HG03280 (cell line): Measurements from ENCODE around the gene LPP.
A peak's percentile ranks its signal among the peaks of the same experiment; 100 is the strongest.
"Not testable (repeated sequence)": the region's sequence is repeated elsewhere in the genome, so short reads cannot be mapped to it uniquely, and the experiment has no call there.

Experiments
- ATAC-seq: cut with Tn5 transposase; IDR thresholded peaks from one replicate; pipeline ENCODE4 v1.9.1; 2021; ENCODE audit warnings: mild to moderate bottlenecking, moderate library complexity; ENCODE audit not compliant: unreplicated experiment

Gene LPP, protein sequence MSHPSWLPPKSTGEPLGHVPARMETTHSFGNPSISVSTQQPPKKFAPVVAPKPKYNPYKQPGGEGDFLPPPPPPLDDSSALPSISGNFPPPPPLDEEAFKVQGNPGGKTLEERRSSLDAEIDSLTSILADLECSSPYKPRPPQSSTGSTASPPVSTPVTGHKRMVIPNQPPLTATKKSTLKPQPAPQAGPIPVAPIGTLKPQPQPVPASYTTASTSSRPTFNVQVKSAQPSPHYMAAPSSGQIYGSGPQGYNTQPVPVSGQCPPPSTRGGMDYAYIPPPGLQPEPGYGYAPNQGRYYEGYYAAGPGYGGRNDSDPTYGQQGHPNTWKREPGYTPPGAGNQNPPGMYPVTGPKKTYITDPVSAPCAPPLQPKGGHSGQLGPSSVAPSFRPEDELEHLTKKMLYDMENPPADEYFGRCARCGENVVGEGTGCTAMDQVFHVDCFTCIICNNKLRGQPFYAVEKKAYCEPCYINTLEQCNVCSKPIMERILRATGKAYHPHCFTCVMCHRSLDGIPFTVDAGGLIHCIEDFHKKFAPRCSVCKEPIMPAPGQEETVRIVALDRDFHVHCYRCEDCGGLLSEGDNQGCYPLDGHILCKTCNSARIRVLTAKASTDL

DNA sequence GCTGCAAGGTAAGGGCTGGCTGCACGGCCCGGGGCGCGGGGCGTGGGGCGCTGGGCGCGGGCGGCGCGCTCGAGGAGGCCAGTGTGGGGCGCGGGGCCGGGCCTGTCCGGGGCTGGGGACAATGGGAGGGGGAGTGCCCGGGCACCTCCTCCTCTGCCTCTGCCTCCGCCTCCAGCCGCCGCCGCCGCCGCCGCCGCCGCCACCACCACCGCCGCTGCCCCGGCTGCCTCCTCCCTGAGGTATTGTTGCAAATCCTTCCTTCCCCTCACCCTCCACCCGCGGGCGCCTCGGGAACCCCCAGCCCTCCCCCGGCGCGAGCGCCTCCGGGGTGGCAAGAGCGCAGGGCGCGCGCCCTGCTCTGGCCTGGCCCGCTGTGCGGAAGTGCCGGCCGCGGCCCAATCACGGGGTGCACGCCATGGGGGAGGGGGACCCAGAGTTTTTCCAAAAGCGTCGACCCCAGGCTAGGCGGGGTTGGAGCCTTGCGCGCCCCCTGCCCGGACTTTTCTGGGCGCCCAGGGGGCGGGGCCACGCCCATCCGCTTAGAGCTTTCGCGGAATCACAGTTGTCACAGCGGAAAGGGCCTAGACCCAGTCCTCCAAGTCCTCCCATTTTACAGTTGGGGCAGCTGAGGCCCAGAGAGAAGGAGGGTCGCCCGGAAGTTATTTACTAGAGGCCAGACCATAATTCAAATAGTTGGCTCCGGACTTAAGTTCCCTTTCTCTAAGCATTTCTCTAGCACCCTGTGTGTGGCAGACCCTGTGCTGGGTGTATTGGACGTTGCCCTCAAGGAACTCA lies at the start of gene LPP:
Gene LPP, plus strand, starts transcription at position 144 of the 795 bp plus-strand sequence. CDS start 251,964 bp downstream, outside the sequence.
- ATAC-seq: peak; percentile 87

DNA sequence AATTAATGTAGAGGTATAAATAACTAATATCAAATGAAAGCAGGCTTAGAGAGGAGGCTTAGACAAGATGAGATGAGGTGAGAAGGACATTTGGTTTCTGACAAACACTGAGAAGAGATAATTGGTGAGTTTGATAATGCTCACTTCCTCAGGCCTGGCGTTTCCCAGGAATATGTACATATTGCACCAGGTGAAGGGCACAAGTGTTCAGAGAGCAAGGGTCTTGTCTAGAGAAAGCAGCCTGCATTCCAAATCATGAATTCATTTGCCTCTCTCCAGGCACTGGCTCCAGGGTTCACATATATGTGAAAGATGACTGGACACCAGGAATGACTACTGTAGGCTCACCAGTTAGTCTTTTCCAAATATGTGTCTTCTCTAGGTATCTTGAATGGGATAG lies 48.0 kb upstream of the LPP start:
- no peak for ATAC-seq

DNA sequence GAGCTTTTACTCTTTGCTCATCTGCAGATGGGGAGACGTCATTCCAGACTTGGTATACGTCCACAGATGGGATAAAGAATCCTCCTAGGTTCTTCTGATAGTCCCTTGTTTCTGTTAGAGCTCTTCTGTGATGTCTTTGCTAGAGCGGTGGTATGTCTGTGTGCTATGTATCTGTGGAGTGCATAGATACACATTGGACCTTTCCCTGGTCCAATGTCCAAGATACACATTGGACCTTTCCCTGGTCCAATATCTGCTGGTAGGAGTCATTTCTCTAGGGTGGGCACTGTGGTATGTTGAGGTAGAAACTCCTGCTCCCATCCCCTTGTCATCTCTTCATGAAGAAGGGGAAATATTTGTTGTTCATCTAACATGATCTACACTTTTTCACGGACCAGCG lies 47.5 kb upstream of the LPP start:
- no peak for ATAC-seq

DNA sequence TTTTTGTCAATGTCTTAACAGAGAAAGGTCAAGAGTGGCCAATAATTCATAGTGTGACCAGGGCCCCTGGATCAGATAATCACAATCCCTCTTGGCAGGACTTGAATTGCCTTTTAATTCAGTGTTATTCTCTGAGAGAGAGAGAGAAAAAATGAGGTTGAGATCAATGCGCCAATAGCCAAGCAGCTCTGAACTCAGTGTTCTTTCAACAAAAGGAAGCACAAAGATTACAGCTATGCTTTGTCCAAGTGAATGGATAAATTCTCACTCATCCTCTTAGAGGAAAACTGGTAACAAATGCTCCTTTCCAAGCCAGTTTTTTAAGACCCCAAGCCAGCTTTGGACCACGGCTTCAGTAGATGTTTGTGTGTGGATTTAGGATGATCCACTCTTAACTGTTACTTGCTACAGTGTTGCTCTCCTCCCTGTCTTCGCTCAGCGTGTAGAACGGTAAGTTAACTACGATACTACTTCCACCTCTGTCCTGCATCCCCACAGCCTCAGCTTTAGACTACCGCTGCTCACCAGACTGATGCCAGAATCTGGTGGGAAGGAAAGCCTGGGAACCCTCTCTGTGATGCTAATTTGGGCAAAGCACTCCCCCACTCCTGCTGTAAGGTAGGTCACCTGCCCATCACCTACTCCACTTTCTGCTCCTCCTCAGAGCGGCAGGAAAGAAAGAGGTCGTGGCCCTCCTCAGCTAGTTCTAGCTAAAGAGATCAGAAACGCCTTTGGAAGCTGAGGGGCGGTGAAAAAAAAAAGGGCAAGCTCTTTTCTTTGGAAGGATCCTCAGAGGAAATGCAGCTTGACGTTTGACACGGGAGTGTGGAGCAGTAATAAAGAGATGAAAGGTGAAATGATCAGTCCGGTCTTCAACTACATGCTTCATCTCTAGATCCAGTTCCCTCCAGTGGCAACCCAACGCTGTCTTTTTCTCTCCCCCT lies 46.8 kb upstream of the LPP start:
- no peak for ATAC-seq

DNA sequence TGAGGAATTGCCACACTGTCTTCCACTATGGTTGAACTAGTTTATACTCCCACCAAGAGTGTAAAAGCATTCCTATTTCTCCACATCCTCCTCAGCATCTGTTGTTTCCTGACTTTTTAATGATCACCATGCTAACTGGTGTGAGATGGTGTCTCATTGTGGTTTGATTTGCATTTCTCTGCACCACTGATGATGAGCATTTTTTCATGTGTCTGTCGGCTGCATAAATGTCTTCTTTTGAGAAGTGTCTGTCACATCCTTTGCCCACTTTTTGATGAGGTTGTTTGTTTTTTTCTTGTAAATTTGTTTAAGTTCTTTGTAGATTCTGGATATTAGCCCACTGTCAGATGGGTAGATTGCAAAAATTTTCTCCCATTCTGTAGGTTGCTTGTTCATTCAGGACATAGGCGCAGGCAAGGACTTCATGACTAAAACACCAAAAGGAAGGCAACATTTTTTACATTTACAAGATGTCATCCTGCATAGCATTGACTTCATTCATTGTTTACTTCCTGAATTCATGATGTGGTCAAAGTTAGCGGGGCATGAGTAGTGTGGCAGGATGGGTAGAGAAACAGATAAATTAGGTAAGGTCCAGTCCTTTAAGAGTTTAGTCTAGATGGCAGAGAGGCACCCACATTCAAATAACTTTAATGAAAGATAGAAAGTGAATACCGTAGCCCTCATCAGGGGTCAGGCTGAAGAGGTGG lies 45.1 kb upstream of the LPP start:
- no peak for ATAC-seq

DNA sequence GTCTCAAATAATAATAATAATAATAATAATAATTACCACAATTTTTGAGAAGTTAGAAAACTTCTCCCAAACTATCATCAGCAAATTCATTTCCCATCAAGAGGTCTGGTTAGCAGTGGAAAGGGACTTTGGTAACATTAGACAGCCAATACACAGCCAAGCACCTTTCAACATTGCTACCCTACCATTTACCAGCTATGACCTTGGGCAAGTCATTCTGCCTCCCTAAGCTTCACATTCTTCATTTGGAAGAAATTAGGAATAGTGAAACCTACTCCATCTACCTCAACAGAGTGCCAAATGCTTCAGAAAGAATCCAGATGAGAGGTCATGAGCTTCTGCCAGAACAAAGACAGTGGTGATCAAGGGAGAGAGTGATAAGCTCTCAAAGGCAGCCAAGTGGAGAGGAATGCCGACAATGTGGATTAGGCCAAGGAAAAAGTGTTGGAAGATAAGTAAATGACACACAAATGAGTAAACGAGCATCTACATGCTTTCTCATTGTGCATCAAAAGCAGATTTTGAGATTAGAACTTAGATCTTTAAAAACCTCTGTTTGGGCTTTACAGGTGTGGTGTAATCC lies 42.9 kb upstream of the LPP start:
- ATAC-seq: no peak

DNA sequence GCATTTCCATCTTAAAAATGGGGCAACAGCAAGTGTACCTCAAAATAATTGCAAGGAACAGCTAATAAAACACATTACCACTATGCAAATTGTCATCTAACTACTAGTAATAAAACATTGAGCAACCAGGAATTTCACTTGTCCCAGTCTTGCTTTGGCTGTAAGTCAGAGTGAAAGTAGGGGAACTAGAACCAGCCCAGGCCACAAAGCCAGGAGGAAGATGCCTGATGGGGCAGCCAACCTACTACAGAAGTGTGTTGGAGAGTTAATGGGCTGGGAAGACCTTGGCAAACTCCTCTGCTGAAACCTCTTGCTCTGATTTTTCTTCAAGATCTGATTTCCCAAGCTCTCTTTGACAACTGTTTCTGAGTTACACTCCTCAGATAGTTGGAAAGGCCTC lies 40.2 kb upstream of the LPP start:
- no peak for ATAC-seq

DNA sequence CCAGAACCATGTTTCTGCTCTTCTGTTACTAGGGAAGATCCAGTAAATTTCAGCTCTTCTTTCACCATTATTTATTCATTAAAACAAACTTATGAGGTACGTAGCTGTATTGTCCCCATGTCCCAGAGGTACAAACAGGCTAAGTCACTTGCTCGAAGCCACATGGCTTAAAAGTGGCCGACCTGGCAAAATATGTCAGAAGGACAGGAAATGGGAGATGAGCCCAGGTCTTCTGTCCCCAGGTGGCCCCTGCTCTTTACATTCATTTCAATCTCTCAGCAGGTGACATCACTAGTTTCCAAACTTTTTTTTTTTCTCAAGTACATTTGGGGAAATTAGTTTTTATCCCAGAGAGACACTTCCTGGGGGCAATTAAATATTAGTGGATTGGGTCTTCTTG lies 34.1 kb upstream of the LPP start:
- no peak for ATAC-seq

DNA sequence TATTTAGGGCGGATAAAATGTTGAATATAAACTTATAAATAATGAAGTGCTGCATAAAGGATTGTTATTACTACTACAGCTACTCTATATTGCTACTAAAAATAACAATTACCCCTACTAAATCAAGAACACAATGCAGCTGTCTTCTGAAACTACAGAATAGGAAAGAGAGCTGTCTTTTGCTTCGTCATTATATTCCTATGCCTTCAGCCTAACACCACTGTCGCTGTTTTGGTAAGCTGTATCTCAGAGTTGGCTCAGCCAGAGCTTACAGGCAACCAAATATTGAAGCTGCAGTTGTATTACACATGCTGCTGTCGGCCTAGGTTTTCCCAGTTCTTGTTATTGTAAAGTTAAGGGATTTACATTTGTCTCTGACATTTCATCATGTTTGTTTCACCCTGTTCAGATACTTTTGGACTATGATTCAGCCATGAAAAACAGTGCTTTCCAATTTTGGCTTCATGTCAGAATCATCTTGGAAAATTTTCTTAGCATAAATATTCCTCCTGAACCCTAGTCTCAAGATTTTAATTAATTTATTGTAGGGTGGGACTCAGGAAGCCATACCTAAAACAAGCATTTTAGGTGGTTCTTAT lies 31.3 kb upstream of the LPP start:
- no peak for ATAC-seq

DNA sequence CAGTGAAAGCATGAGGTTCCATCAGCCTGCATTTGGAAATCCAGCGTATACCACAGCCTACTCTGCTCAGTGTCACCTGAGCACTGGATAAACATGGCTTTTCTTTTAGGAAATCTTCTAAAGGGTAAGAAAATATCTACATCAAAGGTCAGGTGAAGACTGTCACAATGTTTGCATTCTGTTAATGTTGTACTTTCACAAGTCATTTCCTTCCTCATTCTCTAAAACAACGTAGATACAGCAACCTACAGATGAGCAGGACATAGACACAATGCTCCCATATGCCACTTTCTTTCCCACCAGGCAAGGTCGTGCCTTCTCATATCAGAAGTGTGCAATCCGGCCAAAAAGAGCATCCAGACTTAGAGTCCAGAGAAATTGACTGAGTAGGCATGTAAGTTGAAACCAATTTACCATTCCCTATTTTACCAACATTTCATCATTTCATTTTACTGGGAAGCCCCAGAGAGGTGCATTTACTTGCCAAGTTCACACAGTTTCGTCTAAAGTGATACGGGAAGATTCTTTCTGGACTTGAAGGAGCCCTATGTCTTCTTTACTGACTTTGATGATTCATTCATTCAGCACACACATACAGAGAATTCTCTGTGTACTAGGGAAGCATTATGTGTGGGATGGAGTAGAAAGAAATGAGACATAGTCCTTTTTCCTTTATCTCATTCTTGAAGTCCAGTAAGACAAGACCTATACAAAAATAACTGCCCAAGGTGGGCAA lies 30.6 kb upstream of the LPP start:
- ATAC-seq: no peak

DNA sequence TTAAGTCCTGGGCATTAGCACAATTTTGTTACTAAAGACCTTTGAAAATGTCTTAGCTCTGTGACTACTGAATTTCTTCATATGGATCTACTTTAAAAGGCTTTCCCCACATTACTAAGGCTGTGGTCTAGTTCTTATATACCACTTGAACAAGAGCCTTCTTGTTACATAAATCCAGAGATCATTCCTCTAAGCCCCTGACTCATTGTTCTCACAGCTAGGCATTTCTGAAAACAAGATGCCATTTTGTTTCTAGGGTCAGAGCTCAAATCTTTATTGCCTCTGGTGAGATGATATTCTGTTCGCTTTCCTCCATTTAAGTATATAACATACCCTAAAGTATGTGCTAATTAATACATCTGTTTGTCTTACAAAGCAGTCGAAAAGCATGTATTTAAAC lies 29.8 kb upstream of the LPP start:
- ATAC-seq: no peak

DNA sequence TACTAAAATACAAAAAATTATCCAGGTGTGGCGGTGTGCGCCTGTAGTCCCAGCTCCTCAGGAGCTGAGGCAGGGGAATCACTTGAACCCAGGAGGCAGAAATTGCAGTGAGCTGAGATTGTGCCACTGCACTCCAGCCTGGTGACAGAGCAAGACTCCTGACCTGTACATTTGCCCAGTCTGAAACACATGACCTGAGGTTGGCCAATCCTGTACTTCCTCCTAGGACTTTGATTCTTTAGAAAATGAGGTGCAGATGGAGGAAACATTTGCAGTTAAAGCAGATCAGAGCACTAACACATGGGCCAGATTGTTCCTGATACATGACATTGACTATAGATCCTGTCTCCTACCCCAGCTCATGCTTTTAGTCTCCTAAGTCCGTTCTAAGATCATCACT lies 28.9 kb upstream of the LPP start:
- ATAC-seq: no peak

DNA sequence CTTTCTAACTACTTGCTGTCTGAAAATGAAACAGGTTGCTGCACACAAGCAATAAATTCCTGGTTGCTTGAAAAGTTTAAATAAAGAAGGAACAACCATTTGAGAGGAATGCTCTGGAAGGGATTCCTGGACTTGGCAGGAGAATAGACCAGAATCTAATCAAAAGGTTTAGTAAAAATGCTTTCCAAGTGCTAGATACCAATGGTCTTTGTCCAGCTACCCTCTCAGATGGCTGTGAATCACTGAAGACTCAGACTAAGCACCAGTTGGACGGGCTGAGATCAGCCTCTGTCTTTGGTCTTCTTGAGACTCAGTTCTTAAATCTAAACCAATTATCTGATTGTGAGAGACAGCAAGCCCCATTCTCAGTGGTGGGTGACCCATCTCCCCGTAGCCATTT lies 27.7 kb upstream of the LPP start:
- no peak for ATAC-seq

DNA sequence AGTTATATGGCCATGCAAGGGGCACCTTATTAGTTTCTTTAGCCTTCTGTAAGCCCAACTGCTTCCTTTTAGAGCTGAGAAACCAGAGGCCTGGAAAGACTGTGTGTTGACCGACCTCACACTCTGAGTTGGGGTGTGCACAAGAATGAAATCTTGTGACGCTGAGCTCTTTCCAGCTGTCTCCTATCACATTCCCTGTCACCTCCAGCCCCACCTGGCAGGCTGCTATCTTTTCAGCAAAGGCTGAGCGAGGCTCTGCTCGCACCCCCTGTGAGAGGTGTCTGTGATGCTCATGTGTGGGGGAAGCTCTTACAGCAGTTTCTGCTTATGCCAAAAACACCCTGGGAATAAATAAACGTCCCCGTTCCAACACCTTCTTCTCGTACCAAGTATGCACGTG lies 27.0 kb upstream of the LPP start:
- ATAC-seq: no peak

DNA sequence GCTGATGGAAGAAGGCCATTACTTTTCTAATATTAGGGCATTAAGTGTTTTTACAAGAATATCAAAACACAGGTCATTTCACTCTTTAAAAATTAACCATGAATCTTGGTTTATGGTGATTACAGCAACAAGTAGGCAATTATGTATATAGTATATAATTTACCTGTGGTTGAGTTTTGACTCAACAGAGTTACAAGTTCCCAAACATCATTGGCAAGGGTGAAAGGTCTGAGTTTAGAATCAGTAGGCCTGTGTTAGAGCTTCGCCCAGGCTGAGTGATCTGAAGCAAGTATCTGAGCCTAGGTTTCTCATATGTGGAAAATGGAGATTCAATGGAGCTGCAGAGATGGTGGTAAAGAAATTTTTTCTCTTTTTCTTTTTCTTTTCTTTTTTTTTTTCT lies 25.1 kb upstream of the LPP start:
- no peak for ATAC-seq

DNA sequence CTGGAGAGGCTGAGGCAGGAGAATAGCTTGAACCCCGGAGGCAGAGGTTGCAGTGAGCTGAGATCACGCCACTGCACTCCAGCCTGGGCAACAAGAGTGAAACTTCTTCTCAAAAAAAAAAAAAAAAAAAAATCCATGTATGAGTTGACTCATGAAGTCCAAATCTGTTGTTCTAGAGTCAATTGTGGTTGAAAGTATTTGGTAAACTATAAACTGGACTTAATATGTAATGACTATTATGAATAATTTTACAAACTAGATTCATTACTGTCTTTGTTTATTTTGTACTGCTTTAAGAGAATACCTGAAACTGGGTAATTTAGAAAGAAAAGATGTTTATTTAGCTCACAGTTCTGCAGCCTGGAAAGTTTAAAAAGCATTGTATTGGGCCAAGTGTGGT lies 22.9 kb upstream of the LPP start:
- not testable (repeated sequence) for ATAC-seq

DNA sequence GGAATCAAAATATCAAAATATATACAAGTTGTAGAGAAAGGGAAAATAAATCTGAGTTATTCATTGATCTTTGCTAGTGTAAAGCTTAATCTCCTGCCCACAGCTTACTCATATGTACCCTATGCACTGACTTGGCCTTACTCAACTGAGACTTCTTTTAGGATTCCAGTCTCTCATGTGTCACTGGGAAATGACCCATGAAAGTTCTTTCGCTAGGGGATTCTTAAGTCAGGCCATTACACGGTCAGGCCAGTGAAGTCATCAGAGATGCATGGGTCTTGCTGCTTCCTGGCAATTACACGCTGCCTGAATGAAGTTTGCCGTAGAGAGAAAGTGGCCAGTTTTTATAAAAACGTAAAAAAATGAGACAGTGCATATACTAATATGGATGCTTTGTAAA lies 20.7 kb upstream of the LPP start:
- no peak for ATAC-seq

DNA sequence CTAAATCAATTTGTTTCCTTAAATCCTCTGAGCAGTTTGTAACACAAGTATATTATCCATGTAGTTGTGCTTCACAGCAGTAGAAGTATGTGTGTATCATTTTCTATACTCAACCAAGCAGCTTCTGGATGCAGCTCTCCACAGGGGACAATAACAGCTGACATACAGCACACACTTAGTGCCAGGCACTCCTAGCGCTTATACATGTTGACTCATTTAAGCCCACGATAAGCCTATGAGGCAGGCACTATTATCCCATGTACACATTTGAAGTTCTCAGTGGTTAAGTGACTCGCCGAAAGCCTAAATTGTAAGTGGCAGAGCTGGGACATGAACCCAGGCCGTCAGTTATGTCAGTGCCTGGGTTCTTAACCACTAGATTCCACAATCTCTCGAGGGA lies 20.3 kb upstream of the LPP start:
- no peak for ATAC-seq

DNA sequence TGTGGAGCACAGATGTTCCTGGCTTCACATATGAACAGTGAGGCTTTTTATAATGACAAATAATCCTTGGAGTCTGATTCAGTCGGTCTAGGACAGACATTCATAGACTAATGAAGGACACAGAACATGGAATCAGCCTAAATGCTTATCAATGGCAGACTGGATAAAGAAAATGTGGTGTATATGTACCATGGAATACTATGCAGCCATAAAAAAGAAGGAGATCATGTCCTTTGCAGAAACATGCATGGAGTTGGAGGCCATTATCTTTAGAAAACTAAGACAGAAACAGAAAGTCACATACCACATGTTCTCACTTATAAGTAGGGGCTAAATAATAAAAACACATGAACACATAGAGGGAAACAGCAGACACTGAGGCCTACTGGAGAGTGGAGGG lies 19.9 kb upstream of the LPP start:
- no peak for ATAC-seq
